Stimulated activated CD4-positive, alpha-beta T cell treated with anti-CD3 and anti-CD28 coated beads, Interleukin-4, amount 100 ng/mL, for 4 hours (primary cell): ENCODE results near the gene TMC3.
"Not testable (repeated sequence)": the region's sequence is repeated elsewhere in the genome, so short reads cannot be mapped to it uniquely, and the experiment has no call there.

Experiments
- DNase-seq, 2 experiments: peaks; one replicate each; pipeline ENCODE4 v3.0.0-alpha.2; 2020

Gene TMC3

GRCh38 chr15:81373775-81374395 lies at the start of gene TMC3:
Gene TMC3 (minus strand): TSS chr15:81374213. CDS start chr15:81374077, 136 bp downstream.
- no peak for DNase-seq

GRCh38 chr15:81421461-81421860 lies 47.4 kb upstream of the TMC3 start:
- no peak for DNase-seq

- DNase-seq = no peak
Observed at GRCh38 chr15:81419332-81419943, 45.4 kb upstream of the TMC3 start.

GRCh38 chr15:81418891-81419290 lies 44.9 kb upstream of the TMC3 start:
- no peak for DNase-seq

- no peak for DNase-seq
Observed at GRCh38 chr15:81418444-81418843, 44.4 kb upstream of the TMC3 start.

GRCh38 chr15:81414274-81414968 lies 40.4 kb upstream of the TMC3 start:
- not testable (repeated sequence) for DNase-seq

- DNase-seq = no peak
Observed at GRCh38 chr15:81413851-81414250, 39.8 kb upstream of the TMC3 start.

- DNase-seq = no peak
Observed at GRCh38 chr15:81411969-81412633, 38.1 kb upstream of the TMC3 start.

GRCh38 chr15:81411051-81411450 lies 37.0 kb upstream of the TMC3 start:
- DNase-seq = no peak

- DNase-seq = no peak
Observed at GRCh38 chr15:81410318-81410753, 36.3 kb upstream of the TMC3 start.

- DNase-seq = no peak
Observed at GRCh38 chr15:81407718-81408117, 33.7 kb upstream of the TMC3 start.

GRCh38 chr15:81407176-81407575 lies 33.2 kb upstream of the TMC3 start:
- no peak for DNase-seq

GRCh38 chr15:81400640-81401236 lies 26.7 kb upstream of the TMC3 start:
- no peak for DNase-seq

GRCh38 chr15:81398910-81399551 lies 25.0 kb upstream of the TMC3 start:
- DNase-seq = no peak

GRCh38 chr15:81398456-81398855 lies 24.4 kb upstream of the TMC3 start:
- DNase-seq = no peak

- no peak for DNase-seq
Observed at GRCh38 chr15:81394603-81395002, 20.6 kb upstream of the TMC3 start.

GRCh38 chr15:81391657-81392056 lies 17.6 kb upstream of the TMC3 start:
- no peak for DNase-seq

GRCh38 chr15:81388436-81388770 lies 14.4 kb upstream of the TMC3 start:
- no peak for DNase-seq

GRCh38 chr15:81387621-81388435 lies 13.8 kb upstream of the TMC3 start:
- DNase-seq = no peak

- no peak for DNase-seq
Observed at GRCh38 chr15:81386947-81387346, 12.9 kb upstream of the TMC3 start.

GRCh38 chr15:81385721-81386076 lies 11.7 kb upstream of the TMC3 start:
- no peak for DNase-seq
